Measurements from ENCODE around the gene NCKAP5.

NCKAP5 gene

GRCh38 chr2:132789066-132789465 lies 779.2 kb downstream of the NCKAP5 start:
- H3K4me3 ChIP-seq (ENCODE audit: low read depth, low read length): no peak overlapping the region
- no peak for DNase-seq (ENCODE audit: low read depth)

- H3K4me3 ChIP-seq (ENCODE audit: low read depth, low read length): no peak overlapping the region
- no peak for DNase-seq (ENCODE audit: low read depth)
Measured at GRCh38 chr2:132788310-132788838, 779.9 kb downstream of the NCKAP5 start.

GRCh38 chr2:132783883-132784282 lies 784.4 kb downstream of the NCKAP5 start:
- no peak overlapping the region for H3K4me3 ChIP-seq (ENCODE audit: low read depth, low read length)
- no peak for DNase-seq (ENCODE audit: low read depth)

- no peak for DNase-seq (ENCODE audit: low read depth)
- H3K4me3 ChIP-seq (ENCODE audit: low read depth, low read length): no peak overlapping the region
Measured at GRCh38 chr2:132782176-132782783, 786.0 kb downstream of the NCKAP5 start.

- H3K4me3 ChIP-seq (ENCODE audit: low read depth, low read length): no peak overlapping the region
- DNase-seq (ENCODE audit: low read depth): no peak
Measured at GRCh38 chr2:132780651-132781050, 787.6 kb downstream of the NCKAP5 start.

- H3K4me3 ChIP-seq (ENCODE audit: low read depth, low read length): no peak overlapping the region
- DNase-seq (ENCODE audit: low read depth): no peak
Measured at GRCh38 chr2:132779206-132779721, 789.0 kb downstream of the NCKAP5 start.

GRCh38 chr2:132776287-132776686 lies 792.0 kb downstream of the NCKAP5 start:
- no peak overlapping the region for H3K4me3 ChIP-seq (ENCODE audit: low read depth, low read length)
- no peak for DNase-seq (ENCODE audit: low read depth)

GRCh38 chr2:132774189-132774588 lies 794.1 kb downstream of the NCKAP5 start:
- DNase-seq (ENCODE audit: low read depth): no peak
- H3K4me3 ChIP-seq (ENCODE audit: low read depth, low read length): no peak overlapping the region

GRCh38 chr2:132773331-132773730 lies 794.9 kb downstream of the NCKAP5 start:
- DNase-seq (ENCODE audit: low read depth): no peak
- H3K4me3 ChIP-seq (ENCODE audit: low read depth, low read length): no peak overlapping the region

GRCh38 chr2:132772340-132772739 lies 795.9 kb downstream of the NCKAP5 start:
- DNase-seq (ENCODE audit: low read depth): no peak
- H3K4me3 ChIP-seq (ENCODE audit: low read depth, low read length): no peak overlapping the region

- no peak overlapping the region for H3K4me3 ChIP-seq (ENCODE audit: low read depth, low read length)
- DNase-seq (ENCODE audit: low read depth): no peak
Measured at GRCh38 chr2:132766573-132766972, 801.7 kb downstream of the NCKAP5 start.

- H3K4me3 ChIP-seq (ENCODE audit: low read depth, low read length): no peak overlapping the region
- peak; percentile 8 for DNase-seq (ENCODE audit: low read depth)
Measured at GRCh38 chr2:132761437-132761836, 806.8 kb downstream of the NCKAP5 start.

GRCh38 chr2:132760971-132761370 lies 807.3 kb downstream of the NCKAP5 start:
- no peak overlapping the region for H3K4me3 ChIP-seq (ENCODE audit: low read depth, low read length)
- DNase-seq (ENCODE audit: low read depth): no peak

- DNase-seq (ENCODE audit: low read depth): no peak
- H3K4me3 ChIP-seq (ENCODE audit: low read depth, low read length): no peak overlapping the region
Measured at GRCh38 chr2:132760405-132760804, 807.9 kb downstream of the NCKAP5 start.

GRCh38 chr2:132758995-132759394 lies 809.3 kb downstream of the NCKAP5 start:
- H3K4me3 ChIP-seq (ENCODE audit: low read depth, low read length): no peak overlapping the region
- no peak for DNase-seq (ENCODE audit: low read depth)

- DNase-seq (ENCODE audit: low read depth): no peak
- H3K4me3 ChIP-seq (ENCODE audit: low read depth, low read length): no peak overlapping the region
Measured at GRCh38 chr2:132757676-132758075, 810.6 kb downstream of the NCKAP5 start.

- no peak for DNase-seq (ENCODE audit: low read depth)
- H3K4me3 ChIP-seq (ENCODE audit: low read depth, low read length): no peak overlapping the region
Measured at GRCh38 chr2:132757002-132757589, 811.2 kb downstream of the NCKAP5 start.

- H3K4me3 ChIP-seq (ENCODE audit: low read depth, low read length): no peak overlapping the region
- no peak for DNase-seq (ENCODE audit: low read depth)
Measured at GRCh38 chr2:132754867-132755472, 813.3 kb downstream of the NCKAP5 start.

GRCh38 chr2:132754392-132754791 lies 813.9 kb downstream of the NCKAP5 start:
- no peak for DNase-seq (ENCODE audit: low read depth)
- H3K4me3 ChIP-seq (ENCODE audit: low read depth, low read length): no peak overlapping the region

GRCh38 chr2:132752421-132753206 lies 815.6 kb downstream of the NCKAP5 start:
- no peak for DNase-seq (ENCODE audit: low read depth)
- H3K4me3 ChIP-seq (ENCODE audit: low read depth, low read length): no peak overlapping the region
